NCI-H146 treated with DMSO at 0.1 percent for 48 hours (cell line): ENCODE measurements around the gene CNN2.

Experiments used
- DNase-seq: peaks from one replicate; lab custom pipeline; 2025; ENCODE audit not compliant: unreplicated experiment; lab: John Stamatoyannopoulos, UW

Gene CNN2

GRCh38 chr19:1025960-1026782 lies at the start of gene CNN2:
Gene CNN2, plus strand, starts transcription at chr19:1026608. Its CDS starts 54 bp downstream, at chr19:1026662.
- DNase-seq, result no peak

- no peak for DNase-seq
Measured at GRCh38 chr19:977058-977464, 49.3 kb upstream of the CNN2 start.

GRCh38 chr19:979318-979741 lies 47.1 kb upstream of the CNN2 start:
- DNase-seq, result no peak

- DNase-seq, result no peak
Measured at GRCh38 chr19:980133-980998, 46.0 kb upstream of the CNN2 start.

GRCh38 chr19:982567-983170 lies 43.7 kb upstream of the CNN2 start:
- no peak for DNase-seq

GRCh38 chr19:984165-984967 lies 42.0 kb upstream of the CNN2 start, which contains the start of gene WDR18:
Gene WDR18, plus strand, starts transcription at chr19:984345. Its CDS starts 9 bp downstream, at chr19:984354.
- DNase-seq, result peak; percentile 59

GRCh38 chr19:986083-986482 lies 40.3 kb upstream of the CNN2 start:
- DNase-seq, result no peak

GRCh38 chr19:988081-988480 lies 38.3 kb upstream of the CNN2 start:
- no peak for DNase-seq

- DNase-seq, result no peak
Measured at GRCh38 chr19:988510-988909, 37.9 kb upstream of the CNN2 start.

- no peak for DNase-seq
Measured at GRCh38 chr19:989381-990081, 36.9 kb upstream of the CNN2 start.

- DNase-seq, result no peak
Measured at GRCh38 chr19:990119-990571, 36.3 kb upstream of the CNN2 start.

GRCh38 chr19:990746-991145 lies 35.7 kb upstream of the CNN2 start:
- no peak for DNase-seq

GRCh38 chr19:991174-991931 lies 35.1 kb upstream of the CNN2 start:
- no peak for DNase-seq

GRCh38 chr19:991932-992669 lies 34.3 kb upstream of the CNN2 start:
- DNase-seq, result no peak

- DNase-seq, result no peak
Measured at GRCh38 chr19:992670-993055, 33.7 kb upstream of the CNN2 start.

GRCh38 chr19:993361-993830 lies 33.0 kb upstream of the CNN2 start:
- DNase-seq, result no peak

- DNase-seq, result no peak
Measured at GRCh38 chr19:993831-994393, 32.5 kb upstream of the CNN2 start.

- no peak for DNase-seq
Measured at GRCh38 chr19:994516-994915, 31.9 kb upstream of the CNN2 start.
